Measurements from ENCODE around the gene NUDCD3.

The NUDCD3 gene

GRCh38 chr7:44398511-44398911, 91.9 kb downstream of the NUDCD3 start:
- FAIRE-seq = no peak

GRCh38 chr7:44396931-44397545, 93.4 kb downstream of the NUDCD3 start:
- FAIRE-seq = no peak

- FAIRE-seq = no peak
Measured at GRCh38 chr7:44396496-44396895, 94.0 kb downstream of the NUDCD3 start.

GRCh38 chr7:44395067-44395466, 95.4 kb downstream of the NUDCD3 start:
- no peak for FAIRE-seq

- FAIRE-seq = no peak
Measured at GRCh38 chr7:44394636-44395035, 95.8 kb downstream of the NUDCD3 start.

GRCh38 chr7:44394112-44394447, 96.4 kb downstream of the NUDCD3 start:
- FAIRE-seq = no peak

- FAIRE-seq = no peak
Measured at GRCh38 chr7:44393238-44394111, 97.0 kb downstream of the NUDCD3 start.

- FAIRE-seq = no peak
Measured at GRCh38 chr7:44392618-44393010, 97.8 kb downstream of the NUDCD3 start.

- FAIRE-seq = no peak
Measured at GRCh38 chr7:44391746-44392617, 98.5 kb downstream of the NUDCD3 start.

GRCh38 chr7:44391171-44391570, 99.3 kb downstream of the NUDCD3 start:
- no peak for FAIRE-seq

GRCh38 chr7:44390701-44391100, 99.8 kb downstream of the NUDCD3 start:
- no peak for FAIRE-seq

GRCh38 chr7:44388089-44388970, 102.1 kb downstream of the NUDCD3 start:
- no peak for FAIRE-seq

GRCh38 chr7:44387389-44387788, 103.1 kb downstream of the NUDCD3 start:
- FAIRE-seq = no peak

GRCh38 chr7:44386139-44386913, 104.1 kb downstream of the NUDCD3 start:
- FAIRE-seq = no peak

GRCh38 chr7:44385434-44386138, 104.9 kb downstream of the NUDCD3 start:
- FAIRE-seq = no peak

GRCh38 chr7:44384586-44385433, 105.6 kb downstream of the NUDCD3 start:
- no peak for FAIRE-seq

- no peak for FAIRE-seq
Measured at GRCh38 chr7:44383566-44383965, 106.9 kb downstream of the NUDCD3 start.

- FAIRE-seq = no peak
Measured at GRCh38 chr7:44382459-44383265, 107.8 kb downstream of the NUDCD3 start.

Data from islet of Langerhans (tissue), 1 donor.